ENCODE measurements around the gene NDNF.

Gene NDNF

GRCh38 chr4:121030131-121030530, 42.2 kb downstream of the NDNF start (continued):
- TF ChIP-seq TSHZ2 (CRISPR knock-in tag; IDR thresholded peaks at IDR 0.05): no peak
- no peak for TF ChIP-seq TCF4 (CRISPR knock-in tag; IDR thresholded peaks at IDR 0.05; ENCODE audit: borderline replicate concordance)
- TF ChIP-seq PPARA (CRISPR knock-in tag; IDR thresholded peaks at IDR 0.05; ENCODE audit: borderline replicate concordance): no peak
- TF ChIP-seq RARB (CRISPR knock-in tag; IDR thresholded peaks at IDR 0.05): no peak
- no peak for TF ChIP-seq ZFP3 (CRISPR knock-in tag; IDR thresholded peaks at IDR 0.05)
- TF ChIP-seq SNAI2 (CRISPR knock-in tag; IDR thresholded peaks at IDR 0.05): no peak
- TF ChIP-seq BACH2 (CRISPR knock-in tag; IDR thresholded peaks at IDR 0.05; ENCODE audit: borderline replicate concordance): no peak
- TF ChIP-seq ZFP30 (CRISPR knock-in tag; IDR thresholded peaks at IDR 0.05): no peak
- no peak for TF ChIP-seq CSRNP3 (CRISPR knock-in tag; IDR thresholded peaks at IDR 0.05)
- TF ChIP-seq OSR1 (CRISPR knock-in tag; IDR thresholded peaks at IDR 0.05): no peak
- TF ChIP-seq ARNTL (CRISPR knock-in tag; IDR thresholded peaks at IDR 0.05; ENCODE audit: borderline replicate concordance, low read depth): no peak
- TF ChIP-seq ZNF8 (CRISPR knock-in tag; IDR thresholded peaks at IDR 0.05): no peak

GRCh38 chr4:121026034-121026433, 46.3 kb downstream of the NDNF start:
- ATAC-seq: no peak
- no peak for TF ChIP-seq ZFP30 (CRISPR knock-in tag; IDR thresholded peaks at IDR 0.05)
- TF ChIP-seq SNAI2 (CRISPR knock-in tag; IDR thresholded peaks at IDR 0.05): no peak
- no peak for TF ChIP-seq ZFP3 (CRISPR knock-in tag; IDR thresholded peaks at IDR 0.05)
- no peak for TF ChIP-seq GLIS3 (CRISPR knock-in tag; IDR thresholded peaks at IDR 0.05)

- no peak for TF ChIP-seq ZNF8 (CRISPR knock-in tag; IDR thresholded peaks at IDR 0.05)
- no peak for TF ChIP-seq ZFP3 (CRISPR knock-in tag; IDR thresholded peaks at IDR 0.05)
- no peak for TF ChIP-seq PPARA (CRISPR knock-in tag; IDR thresholded peaks at IDR 0.05; ENCODE audit: borderline replicate concordance)
- no peak for TF ChIP-seq TSHZ2 (CRISPR knock-in tag; IDR thresholded peaks at IDR 0.05)
- no peak for TF ChIP-seq ZNF70 (CRISPR knock-in tag; IDR thresholded peaks at IDR 0.05)
- TF ChIP-seq TOX (CRISPR knock-in tag; IDR thresholded peaks at IDR 0.05; ENCODE audit: borderline replicate concordance): no peak
- TF ChIP-seq TCF4 (CRISPR knock-in tag; IDR thresholded peaks at IDR 0.05; ENCODE audit: borderline replicate concordance): no peak
- TF ChIP-seq ZNF565 (CRISPR knock-in tag; conservative IDR thresholded peaks at IDR 0.05; ENCODE audit: low read depth): no peak
- no peak for TF ChIP-seq ZFP30 (CRISPR knock-in tag; IDR thresholded peaks at IDR 0.05)
- TF ChIP-seq SNAI2 (CRISPR knock-in tag; IDR thresholded peaks at IDR 0.05): no peak
- no peak for TF ChIP-seq CREB5 (CRISPR knock-in tag; IDR thresholded peaks at IDR 0.05; ENCODE audit: low read depth)
Observed at GRCh38 chr4:121025540-121025939, 46.8 kb downstream of the NDNF start.

GRCh38 chr4:121018543-121018942, 53.8 kb downstream of the NDNF start:
- ATAC-seq: no peak
- TF ChIP-seq CSRNP3 (CRISPR knock-in tag; IDR thresholded peaks at IDR 0.05) (no peak), ESRRG (CRISPR knock-in tag; IDR thresholded peaks at IDR 0.05) (no peak), CREB5 (CRISPR knock-in tag; IDR thresholded peaks at IDR 0.05; ENCODE audit: low read depth) (no peak), ISL1 (CRISPR knock-in tag; IDR thresholded peaks at IDR 0.05) (no peak), ZFP3 (CRISPR knock-in tag; IDR thresholded peaks at IDR 0.05) (no peak), GLIS3 (CRISPR knock-in tag; IDR thresholded peaks at IDR 0.05) (no peak), ZNF565 (CRISPR knock-in tag; conservative IDR thresholded peaks at IDR 0.05; ENCODE audit: low read depth) (no peak)

More at GRCh38 chr4:121025540-121025939, 46.8 kb downstream of the NDNF start:
- ATAC-seq: no peak

Measured in SK-N-SH treated with all-trans-retinoic acid at 6 μM for 48 hours (cell line).